Spleen (tissue), 11 donors: ENCODE data around the gene RGS6. TPM values are rescaled to one million over a fixed set of nuclear protein-coding genes. Genes with fewer than 3 reads are reported as not detected.

Experiments used
- DNase-seq: peaks from one replicate; pipeline ENCODE4 v3.0.0-alpha.2; 2020
- H3K27ac ChIP-seq, 8 donors: fragments of 200-600 bp; sonication (generic) in 7 of 8; 1 replicate in 4 of 8; 2 replicates in 4 of 8; pipeline versions ENCODE4 v1.5.0 to v1.8.0; 2016 to 2021; ENCODE audit warnings: inconsistent platforms in 4 of 8, mild to moderate bottlenecking in 4 of 8, moderate library complexity in 1 of 8
- H3K27me3 ChIP-seq, 7 donors: fragments of 200-600 bp; sonication (generic) in 6 of 7; replicated peaks in 1 of 7; 1 replicate in 4 of 7; 2 replicates in 3 of 7; pipeline versions ENCODE4 v1.5.0 to v1.8.0; 2016 to 2021; ENCODE audit warnings: inconsistent platforms in 3 of 7, mild to moderate bottlenecking in 1 of 7
- H3K36me3 ChIP-seq, 6 donors: fragments of 200-600 bp; sonication (generic) in 5 of 6; 1 replicate in 4 of 6; 2 replicates in 2 of 6; pipeline versions ENCODE4 v1.5.0 to v1.8.0; 2016 to 2021; ENCODE audit warnings: inconsistent platforms in 2 of 6
- H3K4me1 ChIP-seq, 6 donors: fragments of 200-600 bp; sonication (generic) in 5 of 6; 1 replicate in 3 of 6; 2 replicates in 3 of 6; pipeline versions ENCODE4 v1.5.0 to v1.8.0; 2016 to 2021; ENCODE audit warnings: inconsistent platforms in 3 of 6
- H3K4me3 ChIP-seq, 8 donors: fragments of 200-600 bp; sonication (generic) in 7 of 8; 1 replicate in 4 of 8; 2 replicates in 4 of 8; pipeline versions ENCODE4 v1.5.0 to v1.8.0; 2016 to 2021; ENCODE audit warnings: inconsistent platforms in 4 of 8, mild to moderate bottlenecking in 4 of 8, moderate library complexity in 2 of 8
- H3K9me3 ChIP-seq, 8 donors: fragments of 200-600 bp; sonication (generic) in 7 of 8; 1 replicate in 4 of 8; 2 replicates in 4 of 8; pipeline versions ENCODE4 v1.5.0 to v1.8.0; 2016 to 2021; ENCODE audit warnings: inconsistent platforms in 4 of 8
- POLR2A ChIP-seq, 3 donors: fragments of 450-650 bp; IDR thresholded peaks; one replicate each; pipeline ENCODE4 v1.5.1; 2017; ENCODE audit warnings: antibody characterized with exemption in 3 of 3, mild to moderate bottlenecking in 1 of 3
- POLR2AphosphoS5 ChIP-seq, 3 donors: sonication (generic); formaldehyde crosslinking; IDR thresholded peaks; one replicate each; pipeline ENCODE4 v1.5.1; 2017; ENCODE audit warnings: antibody characterized with exemption in 3 of 3
- WGBS, 5 donors: extraction: QIAGEN DNeasy Blood & Tissue Kit in 3 of 5; methylation state at CpG; one replicate each; pipeline versions ENCODE4 v1.1.5 to v1.1.7; 2013 to 2018; 5-methylcytosine and 5-hydroxymethylcytosine counted together
- intact Hi-C: fragments of 100-400 bp; cut with DNase I; formaldehyde crosslinking; loops from one replicate; pipeline ENCODE4 v1.15.0; 2023; ENCODE audit warnings: low total_unique reads
- polyA plus RNA-seq, 3 donors: library from polyadenylated mRNA; stranded (reverse); fragments of 200-250 nt; gene quantifications; one replicate each; pipeline ENCODE4 v1.2.1, GENCODE V29; 2013
- total RNA-seq, 7 donors: library from RNA; depleted of rRNA in 3 of 7; stranded (reverse); fragments of >200 nt in 3 of 7; fragmentation: NEBNext Ultra II Directional in 4 of 7; extraction: Animal tissue kit (Norgen Biotek cat#: 25700) in 4 of 7; gene quantifications; one replicate each; pipeline versions ENCODE4 v1.1.0 to v1.2.1, GENCODE V29; 2016 to 2021
- TF ChIP-seq, protein P1 (sequence below), 11 experiments: fragments of 200-600 bp in 7 of 11; fragments of 450-650 bp in 4 of 11; sonication (generic) in 4 of 11; IDR thresholded peaks in 8 of 11; conservative IDR thresholded peaks in 3 of 11; 1 replicate in 7 of 11; 2 replicates in 4 of 11; pipeline versions ENCODE4 v1.4.0 to v1.8.0; 2016 to 2021; ENCODE audit warnings: antibody characterized with exemption in 11 of 11, inconsistent platforms in 4 of 11, mild to moderate bottlenecking in 1 of 11
- donor health status: healthy with polysubstance abuse.
- donor health status: DM: no; HTN: no; CAD: no; lungs with moderate emphysema.
- donor health status: DM: no; HTN: no; CAD: no.
- donor health status: Bipolar disorder and iron deficiency.
- donor health status: healthy.
- donor health status: DM: no; HTN: no; CAD: no.
- donor health status: DM: yes; HTN: yes; CAD: no.

The RGS6 gene
- total and polyA plus RNA-seq, 10 donors, result 0.20 to 8.1 (median 2.3) TPM

DNA sequence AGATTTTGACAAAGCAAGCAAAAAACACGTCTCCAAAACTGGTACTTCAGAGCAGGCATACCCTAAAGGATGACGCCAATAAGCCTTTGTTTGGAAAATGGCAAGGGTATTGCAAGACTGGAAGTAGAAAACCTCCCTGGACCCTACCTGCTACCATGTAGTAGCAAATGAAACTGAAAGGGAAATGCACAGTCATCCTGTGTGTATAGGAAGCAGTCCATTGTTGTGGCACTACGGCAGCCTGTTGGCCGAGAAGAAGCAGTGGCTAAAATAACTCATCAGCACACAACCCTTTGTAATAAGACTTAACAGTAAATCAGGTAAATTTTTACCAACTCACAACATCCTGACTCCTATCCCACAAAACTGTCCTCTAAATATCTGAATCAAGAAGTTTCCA is 386.4 kb downstream of the RGS6 start:
- Histone ChIP-seq H3K27me3 (peaks cover 0 to 8% (median 0%) of the 10 kb centered on the region in 7 donors), H3K27ac (no peak overlapping the region), H3K9me3 (peaks cover 0 to 8% (median 0%) of the 10 kb centered on the region in 8 donors), H3K36me3 (no peaks in the 10 kb centered on the region), H3K4me1 (no peaks in the 10 kb centered on the region), H3K4me3 (peak overlapping the region in 1 of 8 donors; percentile 41)
- DNase-seq, result no peak
- WGBS, 5 donors, result 55 to 66% (median 56%) methylated on average over 4 of the region's 4 CpGs
- no peak for TF ChIP-seq POLR2AphosphoS5 (IDR thresholded peaks at IDR 0.05)
- TF ChIP-seq, protein P1, sequence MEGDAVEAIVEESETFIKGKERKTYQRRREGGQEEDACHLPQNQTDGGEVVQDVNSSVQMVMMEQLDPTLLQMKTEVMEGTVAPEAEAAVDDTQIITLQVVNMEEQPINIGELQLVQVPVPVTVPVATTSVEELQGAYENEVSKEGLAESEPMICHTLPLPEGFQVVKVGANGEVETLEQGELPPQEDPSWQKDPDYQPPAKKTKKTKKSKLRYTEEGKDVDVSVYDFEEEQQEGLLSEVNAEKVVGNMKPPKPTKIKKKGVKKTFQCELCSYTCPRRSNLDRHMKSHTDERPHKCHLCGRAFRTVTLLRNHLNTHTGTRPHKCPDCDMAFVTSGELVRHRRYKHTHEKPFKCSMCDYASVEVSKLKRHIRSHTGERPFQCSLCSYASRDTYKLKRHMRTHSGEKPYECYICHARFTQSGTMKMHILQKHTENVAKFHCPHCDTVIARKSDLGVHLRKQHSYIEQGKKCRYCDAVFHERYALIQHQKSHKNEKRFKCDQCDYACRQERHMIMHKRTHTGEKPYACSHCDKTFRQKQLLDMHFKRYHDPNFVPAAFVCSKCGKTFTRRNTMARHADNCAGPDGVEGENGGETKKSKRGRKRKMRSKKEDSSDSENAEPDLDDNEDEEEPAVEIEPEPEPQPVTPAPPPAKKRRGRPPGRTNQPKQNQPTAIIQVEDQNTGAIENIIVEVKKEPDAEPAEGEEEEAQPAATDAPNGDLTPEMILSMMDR (IDR thresholded peaks at IDR 0.05 in 8 of 11, conservative IDR thresholded peaks at IDR 0.05 in 3 of 11), result no peak
- no peak for TF ChIP-seq POLR2A (IDR thresholded peaks at IDR 0.05)
- intact Hi-C loops, result no loop called here

DNA sequence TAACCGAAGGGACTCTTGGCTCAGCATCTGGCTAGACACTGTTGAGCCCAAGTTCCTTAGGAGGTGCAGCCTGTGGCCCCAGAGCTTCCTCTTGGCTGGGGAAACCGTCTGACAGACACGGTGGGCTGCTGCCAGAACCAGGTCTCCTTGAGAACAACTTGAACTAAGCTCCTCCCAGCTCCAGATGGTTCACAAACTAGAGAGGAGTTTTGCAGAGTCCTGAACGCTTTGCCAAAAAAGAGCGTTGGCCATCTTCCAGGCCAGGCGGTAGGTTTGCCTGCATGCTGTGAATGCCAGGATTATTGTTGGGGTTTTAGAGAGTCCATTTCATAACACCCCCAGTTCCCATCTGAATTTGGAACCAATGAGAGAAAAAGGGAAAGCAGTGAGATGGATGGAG is 399.8 kb downstream of the RGS6 start:
- 5 to 11% (median 8%) methylated on average over 6 of the region's 6 CpGs for WGBS, 5 donors
- H3K4me3 ChIP-seq, result no peak overlapping the region
- H3K9me3 ChIP-seq, result no peaks in the 10 kb centered on the region
- TF ChIP-seq POLR2AphosphoS5 (IDR thresholded peaks at IDR 0.05), result no peak
- no peak for TF ChIP-seq POLR2A (IDR thresholded peaks at IDR 0.05)
- TF ChIP-seq, protein P1 (IDR thresholded peaks at IDR 0.05 in 8 of 11, conservative IDR thresholded peaks at IDR 0.05 in 3 of 11), result no peak
- H3K27ac ChIP-seq, result no peak overlapping the region
- no peaks in the 10 kb centered on the region for H3K36me3 ChIP-seq
- peaks cover 0 to 6% (median 0%) of the 10 kb centered on the region in 7 donors for H3K27me3 ChIP-seq
- DNase-seq, result no peak
- peaks cover 0 to 11% (median 0%) of the 10 kb centered on the region in 6 donors for H3K4me1 ChIP-seq
- intact Hi-C loops, result no loop called here

DNA sequence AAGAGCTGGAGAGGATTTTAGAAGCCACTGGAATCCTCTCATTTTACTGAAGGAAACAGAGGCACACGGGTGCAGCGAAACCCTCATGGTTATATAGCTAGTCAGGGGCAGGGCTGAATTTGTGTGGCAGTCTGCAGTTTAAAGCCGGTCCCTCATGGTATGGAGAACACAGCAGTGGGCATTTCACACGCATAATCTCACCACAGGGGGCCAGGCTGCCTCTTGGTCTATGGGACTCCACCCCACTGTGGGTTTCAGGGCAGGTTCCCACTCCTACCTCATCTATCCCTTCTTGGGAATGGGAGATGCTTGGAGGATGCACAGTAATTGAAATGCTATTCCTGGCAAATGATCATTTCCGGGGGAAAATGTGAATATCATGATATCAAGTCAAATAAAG is 400.6 kb downstream of the RGS6 start:
- Histone ChIP-seq H3K4me3 (no peak overlapping the region), H3K9me3 (no peaks in the 10 kb centered on the region), H3K4me1 (peaks cover 0 to 11% (median 0%) of the 10 kb centered on the region in 6 donors), H3K27ac (no peak overlapping the region), H3K27me3 (peaks cover 0 to 6% (median 0%) of the 10 kb centered on the region in 7 donors), H3K36me3 (no peaks in the 10 kb centered on the region)
- intact Hi-C loops, result no loop called here
- WGBS, 5 donors, result 74 to 91% (median 89%) methylated on average over 5 of the region's 5 CpGs
- no peak for DNase-seq
- no peak for TF ChIP-seq POLR2A (IDR thresholded peaks at IDR 0.05)
- TF ChIP-seq, protein P1 (IDR thresholded peaks at IDR 0.05 in 8 of 11, conservative IDR thresholded peaks at IDR 0.05 in 3 of 11), result no peak
- no peak for TF ChIP-seq POLR2AphosphoS5 (IDR thresholded peaks at IDR 0.05)

DNA sequence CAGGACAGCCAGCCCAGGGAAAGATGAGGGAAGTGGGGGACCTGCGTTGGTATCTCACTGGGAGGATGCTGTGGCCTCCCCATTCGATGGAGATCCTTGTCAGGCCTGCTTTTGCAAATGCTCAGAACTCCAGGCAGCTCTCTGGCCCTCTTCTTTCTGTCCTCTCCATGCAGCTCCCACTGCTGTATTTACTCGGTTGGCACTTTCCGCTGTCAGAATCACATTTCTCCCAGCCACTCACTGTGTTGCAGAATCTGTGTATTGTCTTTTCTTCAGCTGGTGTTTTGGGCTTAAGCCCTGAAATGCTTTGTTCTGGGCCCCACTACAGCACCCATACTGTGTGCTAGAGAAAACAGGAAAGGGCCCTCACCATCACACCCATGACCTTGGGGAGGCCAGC is 401.1 kb downstream of the RGS6 start:
- DNase-seq, result no peak
- H3K4me3 ChIP-seq, result no peak overlapping the region
- no peak overlapping the region for H3K27ac ChIP-seq
- H3K4me1 ChIP-seq, result peaks cover 0 to 11% (median 0%) of the 10 kb centered on the region in 6 donors
- 57 to 87% (median 70%) methylated on average over 4 of the region's 4 CpGs for WGBS, 5 donors
- H3K36me3 ChIP-seq, result no peaks in the 10 kb centered on the region
- no peaks in the 10 kb centered on the region for H3K9me3 ChIP-seq
- no peak for TF ChIP-seq POLR2A (IDR thresholded peaks at IDR 0.05)
- no peak for TF ChIP-seq POLR2AphosphoS5 (IDR thresholded peaks at IDR 0.05)
- TF ChIP-seq, protein P1 (IDR thresholded peaks at IDR 0.05 in 8 of 11, conservative IDR thresholded peaks at IDR 0.05 in 3 of 11), result no peak
- H3K27me3 ChIP-seq, result peaks cover 0 to 6% (median 0%) of the 10 kb centered on the region in 7 donors
- intact Hi-C loops, result no loop called here
